Measurements from ENCODE around the gene CORIN. TPM values are rescaled to one million over a fixed set of nuclear protein-coding genes. Genes with fewer than 3 reads are reported as not detected.

Gene CORIN
- total and polyA plus RNA-seq, 2 of the 13 experiments (the other 11 are each of a cell fraction or from before 2014, with no cell fraction given) = 0.84 to 1.2 TPM

- ATAC-seq (no peak), FAIRE-seq (no peak), DNase-seq (ENCODE audit: low spot score) (no peak)
- WGBS (ENCODE audit: low lambda C conversion rate) = 57% methylated on average over 3 of the region's 3 CpGs
- H3K4me3 ChIP-seq (replicated peaks in 1 of 3; ENCODE audit: insufficient read depth in 1 of 3, low read depth in 2 of 3, low read length in 3 of 3) = no peak overlapping the region
- H3K9me3 ChIP-seq (ENCODE audit: low read length) = no peaks in the 10 kb centered on the region
- in situ Hi-C loops (cut with HindIII; ENCODE audit: extremely low pct_ligation_motif_present, low pct_unique_long_range_greater_than_20kb) = no loop called here
- H3K36me3 ChIP-seq (replicated peaks in 1 of 2; ENCODE audit: control insufficient read depth in 1 of 2, insufficient read depth in 2 of 2, low read length in 2 of 2) = no peaks in the 10 kb centered on the region
- POLR2A ChIA-PET = no interaction called here
- H3K27me3 ChIP-seq (ENCODE audit: control insufficient read depth in 1 of 2, insufficient read depth in 2 of 2, low read length in 2 of 2) = no peaks in the 10 kb centered on the region
- no peak overlapping the region for H2AFZ ChIP-seq (ENCODE audit: low read length)
- no peak overlapping the region for H3K9ac ChIP-seq (ENCODE audit: insufficient read depth, low read depth, low read length)
- no peaks in the 10 kb centered on the region for H4K20me1 ChIP-seq (ENCODE audit: insufficient read depth, low read length)
- no TSS peak for BruUV-seq (replicated peaks)
- no peaks in the 10 kb centered on the region for H3K79me2 ChIP-seq (ENCODE audit: insufficient read depth, low read length)
- H3K4me1 ChIP-seq (ENCODE audit: insufficient read depth, low read length) = no peaks in the 10 kb centered on the region
- intact Hi-C loops (cut with micrococcal nuclease; ENCODE audit: unreplicated experiment) = no loop called here
- no peak overlapping the region for H3K27ac ChIP-seq (ENCODE audit: extremely low read length, insufficient read depth, low read length)
- CTCF ChIA-PET (ENCODE audit: low intra/inter-chr PET ratio, low total read pairs) = no interaction called here
- no peak overlapping the region for H3K4me2 ChIP-seq (ENCODE audit: low read depth, low read length)
- TF ChIP-seq ZNF574 (CRISPR knock-in tag; IDR thresholded peaks at IDR 0.05) = no peak
- TF ChIP-seq RNF2 (conservative IDR thresholded peaks at IDR 0.05; ENCODE audit: low read depth) = no peak
- no peak for TF ChIP-seq REST (IDR thresholded peaks at IDR 0.05; ENCODE audit: borderline replicate concordance in 1 of 2, low read depth in 1 of 2, low read length in 2 of 2)
- no peak for TF ChIP-seq SIX4 (CRISPR knock-in tag; IDR thresholded peaks at IDR 0.05)
- TF ChIP-seq MTA3 (CRISPR knock-in tag; IDR thresholded peaks at IDR 0.05) = no peak
- no peak for TF ChIP-seq BHLHE40 (IDR thresholded peaks at IDR 0.05; ENCODE audit: low read length)
- TF ChIP-seq SRY (CRISPR knock-in tag; IDR thresholded peaks at IDR 0.05) = no peak
- TF ChIP-seq ZNF768 (CRISPR knock-in tag; IDR thresholded peaks at IDR 0.05) = no peak
- no peak for TF ChIP-seq HHEX (CRISPR knock-in tag; IDR thresholded peaks at IDR 0.05)
- TF ChIP-seq DZIP1 (CRISPR knock-in tag; IDR thresholded peaks at IDR 0.05) = no peak
- TF ChIP-seq ZNF142 (CRISPR knock-in tag; IDR thresholded peaks at IDR 0.05) = no peak
Observed at GRCh38 chr4:47579235-47579634, 258.6 kb downstream of the CORIN start.

All from HepG2 (cell line).